Measurements from ENCODE around the gene TNS1. TPM values are rescaled to one million over a fixed set of nuclear protein-coding genes. Genes with fewer than 3 reads are reported as not detected.

Gene TNS1
- total RNA-seq, 3 donors from 2014 or later (not counting 1 experiment from before 2014, with no cell fraction given), result 1.1 to 3.0 (median 2.1) TPM

DNA sequence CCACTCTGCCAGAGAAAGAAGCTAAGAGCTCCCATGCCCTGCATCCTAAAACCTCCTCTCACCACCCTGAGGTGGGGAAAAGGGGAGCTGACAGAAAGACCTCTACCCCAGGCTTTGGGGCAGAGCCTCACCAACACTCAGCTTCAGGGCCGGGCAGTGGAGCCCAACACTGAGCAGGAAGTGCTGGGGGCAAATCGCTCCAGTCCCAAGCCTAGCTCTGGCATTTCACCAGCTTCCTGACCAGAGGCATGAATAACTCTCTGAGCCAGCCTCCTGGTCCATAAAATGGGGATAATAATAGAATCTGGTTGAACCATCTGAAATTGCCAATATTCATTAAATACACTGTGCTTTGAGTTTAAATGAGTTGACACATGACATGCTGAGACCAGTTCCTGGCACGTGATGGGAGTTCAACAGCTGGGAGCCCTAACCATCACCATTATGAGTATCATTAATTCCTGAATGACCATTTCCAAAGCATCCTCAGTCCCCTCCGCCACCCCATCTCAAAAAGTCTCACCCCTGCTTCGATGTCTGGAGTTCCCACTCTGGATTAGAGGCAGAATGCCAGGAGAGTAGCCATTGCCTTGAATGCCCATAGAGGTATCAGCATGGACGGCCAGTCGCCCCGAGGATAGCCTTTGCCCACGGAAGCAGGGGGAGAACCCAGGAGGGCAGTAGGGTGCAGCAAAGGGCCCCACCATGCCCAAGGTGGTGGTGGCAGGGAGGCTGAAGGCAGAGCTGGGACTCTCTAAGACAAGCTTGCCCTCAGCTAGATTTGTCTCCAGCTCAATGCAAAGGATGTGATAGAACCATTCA is 153.4 kb downstream of the TNS1 start:
- peaks cover 10% of the 10 kb centered on the region for H3K4me1 ChIP-seq (ENCODE audit: control insufficient read depth, insufficient read depth, low read length)
- H3K4me1 Mint-ChIP-seq, result no peaks in the 10 kb centered on the region
- peaks cover 3% of the 10 kb centered on the region for H3K9me3 ChIP-seq (ENCODE audit: control insufficient read depth, insufficient read depth, low read length)
- H3K27me3 ChIP-seq (ENCODE audit: control insufficient read depth, insufficient read depth, low read length), result no peaks in the 10 kb centered on the region
- 80% methylated on average over 9 of the region's 9 CpGs for WGBS (ENCODE audit: insufficient coverage)
- TF ChIP-seq, protein P1, sequence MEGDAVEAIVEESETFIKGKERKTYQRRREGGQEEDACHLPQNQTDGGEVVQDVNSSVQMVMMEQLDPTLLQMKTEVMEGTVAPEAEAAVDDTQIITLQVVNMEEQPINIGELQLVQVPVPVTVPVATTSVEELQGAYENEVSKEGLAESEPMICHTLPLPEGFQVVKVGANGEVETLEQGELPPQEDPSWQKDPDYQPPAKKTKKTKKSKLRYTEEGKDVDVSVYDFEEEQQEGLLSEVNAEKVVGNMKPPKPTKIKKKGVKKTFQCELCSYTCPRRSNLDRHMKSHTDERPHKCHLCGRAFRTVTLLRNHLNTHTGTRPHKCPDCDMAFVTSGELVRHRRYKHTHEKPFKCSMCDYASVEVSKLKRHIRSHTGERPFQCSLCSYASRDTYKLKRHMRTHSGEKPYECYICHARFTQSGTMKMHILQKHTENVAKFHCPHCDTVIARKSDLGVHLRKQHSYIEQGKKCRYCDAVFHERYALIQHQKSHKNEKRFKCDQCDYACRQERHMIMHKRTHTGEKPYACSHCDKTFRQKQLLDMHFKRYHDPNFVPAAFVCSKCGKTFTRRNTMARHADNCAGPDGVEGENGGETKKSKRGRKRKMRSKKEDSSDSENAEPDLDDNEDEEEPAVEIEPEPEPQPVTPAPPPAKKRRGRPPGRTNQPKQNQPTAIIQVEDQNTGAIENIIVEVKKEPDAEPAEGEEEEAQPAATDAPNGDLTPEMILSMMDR (IDR thresholded peaks at IDR 0.05), result no peak
- no peak overlapping the region for H3K27ac Mint-ChIP-seq
- DNase-seq (no peak), ATAC-seq (no peak)
- H3K9me3 Mint-ChIP-seq, result no peaks in the 10 kb centered on the region
- H3K4me3 ChIP-seq (ENCODE audit: low read length), result no peak overlapping the region
- no peak overlapping the region for H3K4me3 Mint-ChIP-seq
- H3K36me3 Mint-ChIP-seq, result no peaks in the 10 kb centered on the region
- intact Hi-C loops (cut with micrococcal nuclease), result no loop called here
- no peaks in the 10 kb centered on the region for H3K36me3 ChIP-seq (ENCODE audit: control insufficient read depth, insufficient read depth, low read length)
- peaks cover 0 to 9% of the 10 kb centered on the region in 2 donors for H3K27me3 Mint-ChIP-seq (ENCODE audit: low read depth in 2 of 2)
- no peak overlapping the region for H3K27ac ChIP-seq (ENCODE audit: low read length)

DNA sequence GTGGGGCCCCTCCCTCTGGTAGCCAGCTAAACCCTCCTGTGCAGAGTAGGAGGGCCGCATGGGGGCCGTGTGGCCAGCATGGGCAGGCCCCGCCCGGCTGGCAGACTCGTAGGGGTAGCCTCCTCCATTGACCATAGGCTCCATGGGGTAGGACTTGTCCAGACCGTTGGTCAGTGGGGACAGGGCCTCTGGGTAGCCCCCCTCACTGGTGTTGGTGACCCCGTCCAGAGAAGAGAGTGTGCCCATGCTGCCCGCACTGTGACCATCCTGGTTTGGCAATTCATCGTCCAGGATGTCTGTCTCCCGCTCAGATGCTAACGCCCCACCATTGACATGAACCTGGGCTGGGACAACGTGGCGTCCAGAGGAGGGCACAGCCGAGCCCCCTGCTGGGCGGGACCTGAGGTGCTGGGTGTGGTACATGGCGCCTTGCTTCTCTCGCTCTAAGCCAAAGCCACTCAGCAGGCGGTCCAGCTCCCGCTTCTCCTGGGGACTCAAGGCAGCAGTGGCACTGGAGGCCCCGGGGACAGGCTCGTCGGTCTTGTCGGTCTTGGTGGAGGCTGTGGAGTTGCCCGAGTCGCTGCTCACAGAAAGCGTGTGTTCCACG is 154.3 kb downstream of the TNS1 start:
- ATAC-seq (no peak), DNase-seq (no peak)
- 92% methylated on average over 27 of the region's 27 CpGs for WGBS (ENCODE audit: insufficient coverage)
- Mint-ChIP-seq H3K4me1 (no peaks in the 10 kb centered on the region), H3K9me3 (no peaks in the 10 kb centered on the region), H3K27ac (no peak overlapping the region), H3K27me3 (ENCODE audit: low read depth in 2 of 2) (peaks cover 0 to 9% of the 10 kb centered on the region in 2 donors), H3K36me3 (no peaks in the 10 kb centered on the region), H3K4me3 (no peak overlapping the region)
- intact Hi-C loops (cut with micrococcal nuclease), result no loop called here
- TF ChIP-seq, protein P1 (IDR thresholded peaks at IDR 0.05), result no peak
- Histone ChIP-seq H3K9me3 (ENCODE audit: control insufficient read depth, insufficient read depth, low read length) (peaks cover 6% of the 10 kb centered on the region), H3K4me1 (ENCODE audit: control insufficient read depth, insufficient read depth, low read length) (peaks cover 10% of the 10 kb centered on the region), H3K27ac (ENCODE audit: low read length) (no peak overlapping the region), H3K27me3 (ENCODE audit: control insufficient read depth, insufficient read depth, low read length) (no peaks in the 10 kb centered on the region), H3K36me3 (ENCODE audit: control insufficient read depth, insufficient read depth, low read length) (no peaks in the 10 kb centered on the region), H3K4me3 (ENCODE audit: low read length) (no peak overlapping the region)

DNA sequence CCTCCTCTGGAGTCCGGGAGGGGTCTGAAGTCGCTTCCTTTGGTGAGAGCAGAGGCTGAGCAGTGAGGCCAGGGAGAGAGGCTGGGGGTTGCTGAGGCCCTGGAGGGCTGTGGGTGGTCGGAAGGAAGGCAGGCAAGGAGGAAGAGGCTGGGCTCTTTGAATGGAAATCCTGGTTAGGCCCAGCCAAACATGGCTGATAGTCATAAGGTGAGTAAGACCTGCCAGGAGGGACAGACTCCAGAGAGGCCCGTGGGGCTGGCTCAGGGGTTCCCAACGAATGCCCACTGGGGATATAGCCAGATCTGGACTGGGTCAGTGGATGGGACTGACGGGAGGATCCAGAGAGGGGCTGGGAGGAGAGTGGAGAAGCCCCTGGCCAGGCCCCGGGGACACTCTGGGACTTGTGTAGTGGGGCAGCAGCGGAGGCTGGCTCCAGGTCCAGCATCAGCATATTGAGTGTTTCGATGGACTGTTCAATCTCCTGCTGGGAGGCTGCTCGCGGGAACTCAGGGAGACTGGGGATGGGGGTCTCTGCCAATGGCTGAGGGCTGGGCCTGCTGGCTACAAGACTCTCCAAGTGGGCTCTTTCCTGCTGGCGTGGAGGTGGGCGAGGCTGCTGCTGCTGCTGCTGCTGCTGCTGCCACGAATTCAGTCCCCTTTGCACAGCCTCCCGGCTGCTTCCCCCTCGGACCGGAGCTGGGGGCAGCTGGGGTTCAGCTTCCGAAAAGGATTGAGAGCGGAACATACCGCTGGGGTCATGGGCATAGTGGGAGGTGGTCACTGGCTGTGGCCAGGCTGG is 155.0 kb downstream of the TNS1 start:
- intact Hi-C loops (cut with micrococcal nuclease), result no loop called here
- Histone ChIP-seq H3K4me1 (ENCODE audit: control insufficient read depth, insufficient read depth, low read length) (peaks cover 10% of the 10 kb centered on the region), H3K4me3 (ENCODE audit: low read length) (no peak overlapping the region), H3K9me3 (ENCODE audit: control insufficient read depth, insufficient read depth, low read length) (peaks cover 6% of the 10 kb centered on the region), H3K27me3 (ENCODE audit: control insufficient read depth, insufficient read depth, low read length) (no peaks in the 10 kb centered on the region), H3K36me3 (ENCODE audit: control insufficient read depth, insufficient read depth, low read length) (no peaks in the 10 kb centered on the region), H3K27ac (ENCODE audit: low read length) (no peak overlapping the region)
- Mint-ChIP-seq H3K9me3 (no peaks in the 10 kb centered on the region), H3K27me3 (ENCODE audit: low read depth in 2 of 2) (peaks cover 0 to 5% of the 10 kb centered on the region in 2 donors), H3K36me3 (no peaks in the 10 kb centered on the region), H3K4me3 (no peak overlapping the region), H3K27ac (no peak overlapping the region), H3K4me1 (no peaks in the 10 kb centered on the region)
- DNase-seq (no peak), ATAC-seq (no peak)
- TF ChIP-seq, protein P1 (IDR thresholded peaks at IDR 0.05), result no peak
- WGBS (ENCODE audit: insufficient coverage), result 88% methylated on average over 20 of the region's 20 CpGs
